Adrenal gland (tissue), 5 donors: ENCODE data around the gene GALNT18.

Experiments used
- CTCF ChIP-seq, 6 experiments: fragments of 450-650 bp in 4 of 6; fragments of 200-600 bp in 2 of 6; sonication (generic) in 1 of 6; IDR thresholded peaks; 1 replicate in 5 of 6; 2 replicates in 1 of 6; pipeline versions ENCODE4 v1.5.1 to v1.8.0; 2016 to 2021; ENCODE audit warnings: antibody characterized with exemption in 6 of 6, mild to moderate bottlenecking in 2 of 6, moderate library complexity in 1 of 6
- POLR2A ChIP-seq, 2 donors: fragments of 450-650 bp; IDR thresholded peaks; one replicate each; pipeline ENCODE4 v1.6.1; 2017; ENCODE audit warnings: antibody characterized with exemption in 2 of 2, mild to moderate bottlenecking in 2 of 2, moderate library complexity in 1 of 2
- donor health status: DM: no; HTN: no; CAD: no.

- TF ChIP-seq CTCF (IDR thresholded peaks at IDR 0.05): no peak
- no peak for TF ChIP-seq POLR2A (IDR thresholded peaks at IDR 0.05)
Measured at GRCh38 chr11:11263238-11264005, 358.4 kb downstream of the GALNT18 start.
